ENCODE data around the gene RLN3. TPM values are rescaled to one million over a fixed set of nuclear protein-coding genes. Genes with fewer than 3 reads are reported as not detected.
A peak's percentile ranks its signal among the peaks of the same experiment; 100 is the strongest.
"Not testable (repeated sequence)": the region's sequence is repeated elsewhere in the genome, so short reads cannot be mapped to it uniquely, and the experiment has no call there.

The RLN3 gene
- total and polyA plus RNA-seq, 9 of the 15 experiments (the other 6 are each of a cell fraction or from before 2014, with no cell fraction given): 0.31 to 1.2 (median 0.71) TPM; not detected in 6

DNA sequence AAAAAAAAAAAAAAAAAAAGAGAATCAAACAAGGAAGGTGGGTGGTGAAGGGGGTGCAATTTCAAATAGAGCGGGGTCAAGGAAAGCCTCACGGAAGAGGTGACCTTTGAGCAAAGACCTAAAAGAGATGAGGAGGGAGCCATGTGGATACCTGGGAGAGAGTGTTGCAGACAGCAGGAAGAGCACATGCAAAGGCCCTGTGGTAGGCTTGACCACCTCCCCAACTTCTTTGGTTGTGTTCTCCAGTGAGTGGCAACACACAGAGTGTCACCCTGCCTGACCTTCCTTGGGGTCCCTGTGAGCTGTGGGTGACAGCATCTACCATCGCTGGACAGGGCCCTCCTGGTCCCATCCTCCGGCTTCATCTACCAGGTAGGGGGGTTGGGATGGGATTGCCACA, 22.6 kb downstream of the RLN3 start:
- Histone ChIP-seq H3K9ac (ENCODE audit: insufficient read depth in 1 of 2, low read depth in 2 of 2, low read length in 2 of 2) (no peak overlapping the region), H3K27me3 (ENCODE audit: control insufficient read depth in 2 of 2, insufficient read depth in 2 of 2, low read length in 2 of 2) (no peaks in the 10 kb centered on the region), H3K79me2 (ENCODE audit: control insufficient read depth, insufficient read depth, low read length) (no peaks in the 10 kb centered on the region), H3K9me1 (ENCODE audit: control insufficient read depth, insufficient read depth, low read length) (no peaks in the 10 kb centered on the region), H4K20me1 (replicated peaks; ENCODE audit: control insufficient read depth, insufficient read depth, low read length) (no peaks in the 10 kb centered on the region), H3K9me3 (replicated peaks; ENCODE audit: control insufficient read depth, insufficient read depth, low read depth, low read length) (peaks cover 4% of the 10 kb centered on the region), H2AFZ (ENCODE audit: low read depth, low read length) (no peak overlapping the region), H3K4me1 (replicated peaks in 1 of 2; ENCODE audit: control insufficient read depth in 2 of 2, insufficient read depth in 2 of 2, low read length in 2 of 2) (peaks cover 0 to 31% of the 10 kb centered on the region in 2 experiments; a peak in 2 of 5 replicates), H3K4me2 (ENCODE audit: insufficient read depth, low read length) (no peak overlapping the region), H3K4me3 (no peak overlapping the region), H3K27ac (ENCODE audit: extremely low read depth, low read depth, low read length) (no peak overlapping the region), H3K36me3 (ENCODE audit: control insufficient read depth, insufficient read depth, low read length) (peaks cover 27% of the 10 kb centered on the region; the same call in 2 of the 3 replicates)
- BruUV-seq (replicated peaks): no TSS peak
- POLR2A ChIA-PET: interaction anchor here (0.6 kb wide), 1 partner anchor 11 kb away, joined by 3 read pairs; no protein-coding TSS in a partner anchor
- TF ChIP-seq SRSF7 (optimal IDR thresholded peaks at IDR 0.05; ENCODE audit: low read depth, low read length): no peak
- TF ChIP-seq RBM25 (IDR thresholded peaks at IDR 0.05; ENCODE audit: low read depth, low read length, severe bottlenecking): peak; percentile 96
- TF ChIP-seq KDM1A (IDR thresholded peaks at IDR 0.05): 0 out of 4 replicates have a peak, but pooled peaks of 1 of the 2 experiments have one; percentile 16
- TF ChIP-seq BCOR (IDR thresholded peaks at IDR 0.05): peak; percentile 39; the same call in 1 of the 2 replicates
- TF ChIP-seq SMARCA5 (IDR thresholded peaks at IDR 0.05): peak; percentile 23; the same call in 1 of the 2 replicates
- 95% methylated on average over 3 of the region's 4 CpGs for WGBS (ENCODE audit: insufficient coverage, low coverage, missing lambda C conversion rate)
- CTCF ChIA-PET (ENCODE audit: low intra/inter-chr PET ratio): interaction anchor here (0.6 kb wide), 1 partner anchor 170 kb away, joined by 3 read pairs; no protein-coding TSS in a partner anchor
- DNase-seq (ENCODE audit: extremely low read depth in 1 of 4, low spot score in 3 of 4) (peak in 2 of 4 experiments; percentile 10 to 11), FAIRE-seq (no peak), ATAC-seq (no peak)
- intact Hi-C loops (cut with micrococcal nuclease): no loop called here
- in situ Hi-C loops (cut with MboI): loop anchor here (25.0 kb wide), 1 partner anchor 463 kb away; no protein-coding TSS in a partner anchor

DNA sequence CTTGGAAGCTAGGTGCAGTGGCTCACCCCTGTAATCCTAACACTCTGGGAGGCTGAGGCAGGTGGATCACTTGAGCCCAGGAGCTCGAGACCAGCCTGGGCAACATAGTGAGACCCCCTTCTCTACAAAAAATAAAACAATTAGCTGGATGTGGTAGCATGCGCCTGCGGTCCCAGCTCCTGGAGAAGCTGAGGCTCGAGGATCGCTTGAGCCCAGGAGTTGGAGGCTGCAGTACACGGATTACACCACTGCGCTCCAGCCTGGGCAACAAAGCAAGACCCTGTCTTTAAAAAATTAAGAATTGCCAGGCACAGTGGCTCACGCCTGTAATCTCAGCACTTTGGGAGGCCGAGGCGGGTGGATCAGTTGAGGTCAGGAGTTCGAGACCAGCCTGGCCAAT, 23.0 kb downstream of the RLN3 start:
- Histone ChIP-seq H3K36me3 (ENCODE audit: control insufficient read depth, insufficient read depth, low read length) (peaks cover 27% of the 10 kb centered on the region; the same call in 2 of the 3 replicates), H3K4me1 (replicated peaks in 1 of 2; ENCODE audit: control insufficient read depth in 2 of 2, insufficient read depth in 2 of 2, low read length in 2 of 2) (peaks cover 0 to 31% of the 10 kb centered on the region in 2 experiments; a peak in 2 of 5 replicates)
- H3K9me1 ChIP-seq (ENCODE audit: control insufficient read depth, insufficient read depth, low read length); H4K20me1 ChIP-seq (replicated peaks; ENCODE audit: control insufficient read depth, insufficient read depth, low read length); FAIRE-seq; H3K27me3 ChIP-seq (ENCODE audit: control insufficient read depth in 2 of 2, insufficient read depth in 2 of 2, low read length in 2 of 2); H2AFZ ChIP-seq (ENCODE audit: low read depth, low read length); DNase-seq (ENCODE audit: extremely low read depth in 1 of 4, low spot score in 3 of 4); H3K79me2 ChIP-seq (ENCODE audit: control insufficient read depth, insufficient read depth, low read length); H3K9me3 ChIP-seq (replicated peaks; ENCODE audit: control insufficient read depth, insufficient read depth, low read depth, low read length); BruUV-seq (replicated peaks); H3K27ac ChIP-seq (ENCODE audit: extremely low read depth, low read depth, low read length); CTCF ChIA-PET (ENCODE audit: low intra/inter-chr PET ratio); ATAC-seq; intact Hi-C loops (cut with micrococcal nuclease); H3K9ac ChIP-seq (ENCODE audit: insufficient read depth in 1 of 2, low read depth in 2 of 2, low read length in 2 of 2); H3K4me3 ChIP-seq; H3K4me2 ChIP-seq (ENCODE audit: insufficient read depth, low read length): not testable (repeated sequence)
- POLR2A ChIA-PET: interaction anchor here (0.6 kb wide), 3 partner anchors 10 to 770 kb away, joined by 3 read pairs; no protein-coding TSS in a partner anchor
- WGBS (ENCODE audit: insufficient coverage, low coverage, missing lambda C conversion rate): 77% methylated on average over 10 of the region's 11 CpGs
- TF ChIP-seq ZNF121 (CRISPR knock-in tag; conservative IDR thresholded peaks at IDR 0.05): peak; percentile 87
- in situ Hi-C loops (cut with MboI): loop anchor here (25.0 kb wide), 1 partner anchor 464 kb away; no protein-coding TSS in a partner anchor

Data from K562 (cell line).